Measurements from ENCODE around the gene TRIM41.
A peak's percentile ranks its signal among the peaks of the same experiment; 100 is the strongest.
"Not testable (repeated sequence)": the region's sequence is repeated elsewhere in the genome, so short reads cannot be mapped to it uniquely, and the experiment has no call there.

TRIM41 gene

DNA sequence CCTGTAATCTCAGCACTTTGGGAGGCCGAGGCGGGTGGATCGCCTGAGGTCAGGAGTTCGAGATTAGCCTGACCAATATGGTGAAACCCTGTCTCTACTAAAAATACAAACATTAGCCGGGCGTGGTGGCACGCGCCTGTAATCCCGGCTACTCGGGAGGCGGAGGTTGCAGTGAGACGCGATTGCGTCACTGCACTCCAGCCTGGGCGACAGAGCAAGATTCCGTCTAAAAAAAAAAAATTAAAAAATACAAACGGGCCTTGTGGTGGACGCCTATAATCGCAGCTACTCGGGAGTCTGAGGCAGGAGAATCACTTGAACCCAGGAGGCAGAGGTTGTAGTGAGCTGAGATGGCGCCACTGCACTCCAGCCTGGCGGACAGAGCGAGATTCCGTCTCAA is 14.1 kb upstream of the TRIM41 start:
- not testable (repeated sequence) for FAIRE-seq; DNase-seq (ENCODE audit: extremely low spot score, insufficient read length, low read depth)

DNA sequence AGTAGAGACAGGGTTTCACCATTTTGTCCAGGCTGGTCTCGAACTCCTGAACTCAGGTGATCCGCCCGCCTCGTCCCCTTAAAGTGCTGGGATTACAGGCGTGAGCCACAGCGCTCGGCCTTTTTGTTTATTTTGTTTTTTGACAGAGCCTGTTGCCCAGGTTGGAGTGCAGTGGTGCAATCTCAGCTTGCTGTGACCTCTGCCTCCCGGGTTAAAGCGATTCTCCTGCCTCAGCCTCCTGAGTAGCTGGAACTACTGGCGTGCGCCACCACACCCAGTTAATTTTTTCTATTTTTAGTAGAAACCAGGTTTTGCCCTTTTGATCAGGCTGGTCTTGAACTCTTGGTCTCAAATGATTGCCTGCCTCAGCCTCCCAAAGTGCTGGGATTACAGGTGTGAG is 12.9 kb upstream of the TRIM41 start:
- FAIRE-seq; DNase-seq (ENCODE audit: extremely low spot score, insufficient read length, low read depth): not testable (repeated sequence)

DNA sequence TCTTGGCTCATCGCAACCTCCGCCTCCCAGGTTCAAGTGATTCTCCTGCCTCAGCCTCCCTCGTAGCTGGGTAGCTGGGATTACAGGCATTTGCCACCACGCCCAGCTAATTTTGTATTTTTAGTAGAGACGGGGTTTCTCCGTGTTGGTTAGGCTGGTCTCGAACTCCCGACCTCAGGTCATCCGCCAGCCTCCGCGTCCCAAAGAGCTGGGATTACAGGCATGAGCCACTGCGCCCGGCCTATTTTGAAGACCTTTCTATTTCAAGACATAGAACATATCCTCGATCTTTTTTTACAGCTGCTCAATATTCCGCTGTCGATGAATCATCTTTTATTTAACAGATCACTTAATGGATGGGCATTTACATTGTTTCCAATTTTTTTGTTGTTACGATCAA is 12.4 kb upstream of the TRIM41 start:
- DNase-seq (ENCODE audit: extremely low spot score, insufficient read length, low read depth); FAIRE-seq: not testable (repeated sequence)

DNA sequence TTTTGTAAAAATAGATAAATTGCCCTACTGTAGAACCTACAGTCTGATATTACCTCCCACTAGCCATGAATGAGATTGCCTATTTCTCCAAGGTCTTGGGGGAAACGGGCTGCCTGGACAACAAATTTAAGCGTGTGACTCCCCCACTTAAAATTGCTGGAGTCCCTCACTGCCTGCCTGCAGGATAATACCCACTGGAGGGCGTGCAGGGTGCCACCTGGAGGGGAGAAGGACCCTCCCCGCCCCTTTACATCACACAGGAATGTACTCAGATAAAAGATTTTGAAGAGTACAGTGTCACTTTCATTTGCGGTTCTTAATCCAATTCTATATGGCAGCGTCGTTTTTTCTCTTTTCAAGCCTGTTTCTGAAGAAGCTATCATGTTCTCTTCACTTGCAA is 11.9 kb upstream of the TRIM41 start:
- FAIRE-seq (no peak), DNase-seq (ENCODE audit: extremely low spot score, insufficient read length, low read depth) (no peak)

DNA sequence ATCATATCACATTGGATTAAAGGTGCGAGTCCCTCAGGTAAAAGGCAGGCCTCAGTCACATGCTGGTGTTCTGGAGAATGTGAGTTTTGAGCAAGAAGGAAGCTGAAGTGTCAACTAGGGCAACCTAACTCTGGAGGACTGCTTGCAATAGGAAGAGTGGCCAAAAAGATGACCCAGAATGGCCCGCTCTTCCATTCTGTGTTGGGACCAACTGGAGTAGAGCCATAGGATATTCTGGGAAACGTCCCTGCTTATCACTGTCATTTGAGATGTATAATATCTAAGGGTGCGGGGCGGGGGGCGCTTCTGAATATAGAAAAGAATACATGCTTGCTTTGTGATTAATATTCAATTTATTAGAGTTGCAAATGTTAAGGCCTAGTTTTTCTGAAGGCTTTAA is 11.0 kb upstream of the TRIM41 start:
- FAIRE-seq (no peak), DNase-seq (ENCODE audit: extremely low spot score, insufficient read length, low read depth) (no peak)

DNA sequence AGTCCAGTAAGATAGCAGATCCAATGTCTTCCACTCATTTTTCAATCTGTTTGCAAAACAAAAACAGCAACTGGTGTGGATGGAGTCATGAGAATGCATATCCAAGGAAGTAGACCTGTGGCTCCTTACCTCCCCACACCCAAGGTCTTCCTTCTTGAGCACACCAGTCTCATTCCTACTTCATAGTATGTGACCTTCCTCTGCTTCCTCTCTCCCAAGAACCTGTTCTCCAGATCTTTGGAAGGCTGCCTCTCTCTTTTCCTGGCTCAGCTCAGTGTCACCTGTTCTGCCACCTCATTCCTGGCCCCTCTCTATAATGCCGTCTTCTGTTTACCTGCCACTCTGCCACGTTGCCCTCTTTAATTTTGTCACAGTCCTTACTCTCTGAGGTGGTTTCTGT is 10.1 kb upstream of the TRIM41 start:
- FAIRE-seq (no peak), DNase-seq (ENCODE audit: extremely low spot score, insufficient read length, low read depth) (no peak)

DNA sequence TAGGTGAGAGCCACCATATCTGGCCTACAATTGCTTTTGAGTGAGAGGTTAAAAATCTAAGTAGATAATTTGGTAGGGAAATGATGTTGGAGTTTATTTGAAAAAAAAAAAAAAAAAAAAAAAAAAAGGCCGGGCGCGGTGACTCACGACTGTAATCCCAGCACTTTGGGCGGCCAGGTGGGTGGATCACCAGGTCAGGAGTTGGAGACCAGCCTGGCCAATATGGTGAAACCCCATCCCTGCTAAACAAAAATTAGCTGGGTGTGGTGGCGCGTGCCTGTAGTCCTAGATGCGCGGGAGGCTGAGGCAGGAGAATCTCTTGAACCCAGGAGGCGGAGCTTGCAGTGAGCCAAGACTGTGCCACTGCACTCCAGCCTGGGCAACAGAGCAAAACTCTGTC is 8.8 kb upstream of the TRIM41 start:
- FAIRE-seq; DNase-seq (ENCODE audit: extremely low spot score, insufficient read length, low read depth): not testable (repeated sequence)

DNA sequence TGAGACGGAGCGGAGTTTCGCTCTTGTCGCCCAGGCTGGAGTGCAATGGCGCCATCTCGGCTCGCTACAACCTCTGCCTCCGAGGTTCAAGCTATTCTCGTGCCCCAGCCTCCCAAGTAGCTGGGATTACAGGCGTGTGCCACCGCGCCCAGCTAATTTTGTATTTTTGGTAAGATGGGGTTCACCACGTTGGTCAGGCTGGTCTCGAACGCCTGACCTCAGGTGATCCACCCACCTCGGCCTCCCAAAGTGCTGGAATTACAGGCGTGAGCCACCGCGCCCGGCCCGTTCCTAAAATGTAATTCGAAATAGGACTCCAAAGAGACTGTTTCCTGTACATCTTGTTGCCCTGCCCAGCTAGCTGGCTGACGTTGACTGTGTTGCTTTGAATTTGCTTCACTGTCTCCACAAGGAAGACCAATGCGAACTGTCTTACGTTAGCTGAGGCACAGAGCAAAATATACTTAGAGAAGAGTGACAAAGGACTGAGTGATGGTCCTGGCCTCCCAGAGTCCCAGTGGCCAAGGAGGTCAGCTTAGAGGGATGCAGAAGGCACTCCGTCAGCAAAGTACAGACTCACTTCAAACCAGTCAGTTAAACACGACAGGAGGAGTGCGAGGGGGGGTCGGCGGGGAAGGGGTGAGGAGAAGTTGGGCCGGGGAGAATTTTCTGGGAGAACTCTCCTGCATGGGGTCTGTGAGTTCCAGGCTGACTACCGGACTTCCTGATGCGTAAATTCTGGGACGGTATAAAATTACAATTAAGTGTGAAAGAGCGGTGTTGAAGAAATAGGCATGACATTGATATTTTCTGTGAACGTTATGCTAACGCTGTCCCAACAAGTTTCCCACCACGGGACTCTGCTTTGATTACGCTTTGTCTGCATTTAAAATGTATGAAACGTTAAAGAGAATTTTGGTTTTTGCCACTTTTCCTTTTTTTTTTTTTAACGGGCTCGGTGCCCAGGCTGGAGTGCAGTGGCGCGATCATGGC is 6.8 kb upstream of the TRIM41 start:
- FAIRE-seq (no peak), DNase-seq (ENCODE audit: extremely low spot score, insufficient read length, low read depth) (no peak)

DNA sequence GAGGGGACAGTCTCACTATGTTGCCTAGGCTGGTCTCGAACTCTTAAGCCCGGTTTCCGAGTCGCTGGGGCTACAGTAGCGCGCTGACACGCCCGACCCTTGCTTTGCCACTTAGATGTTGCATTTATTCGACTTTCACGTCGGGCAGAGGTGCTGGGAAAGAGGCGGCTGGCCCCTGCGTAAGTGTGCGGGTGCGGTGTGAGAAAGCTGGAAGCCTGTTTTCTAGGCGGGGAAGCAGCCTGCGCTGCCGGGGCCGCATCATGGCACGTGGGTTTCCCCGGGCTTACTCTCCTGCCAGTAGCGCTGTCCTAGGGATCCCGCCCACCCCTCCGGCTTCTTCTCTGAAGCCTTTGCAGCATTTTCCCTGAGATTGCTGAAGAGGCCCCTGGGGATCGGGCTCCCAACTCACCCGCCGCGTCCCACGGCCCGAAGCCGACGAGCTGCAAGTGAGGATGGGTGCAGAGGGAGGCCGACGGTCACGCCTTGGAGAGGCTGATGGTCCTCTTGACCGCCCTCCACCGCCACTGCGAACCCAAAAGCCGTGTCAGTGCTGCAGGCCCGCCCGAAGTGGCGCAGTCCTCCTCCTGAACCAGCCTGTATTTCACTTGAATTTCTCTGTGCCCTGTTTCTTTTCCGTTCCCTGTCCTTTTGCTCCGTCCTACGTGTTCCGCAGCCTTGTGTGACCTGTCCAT is 5.8 kb upstream of the TRIM41 start:
- FAIRE-seq, result peak; percentile 51
- DNase-seq (ENCODE audit: extremely low spot score, insufficient read length, low read depth), result no peak

DNA sequence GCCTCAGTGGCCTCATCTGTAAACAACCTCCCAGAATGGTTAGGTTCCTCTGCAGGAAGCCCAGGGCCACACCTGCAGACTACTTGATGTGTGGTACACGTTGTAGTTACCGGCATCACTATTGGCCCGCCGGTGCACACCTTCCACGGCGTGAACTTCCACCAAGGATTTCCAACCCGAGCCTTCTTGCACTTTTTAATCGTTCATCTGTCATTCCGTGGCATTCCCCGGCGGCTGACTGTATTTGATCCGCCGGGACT is 5.3 kb upstream of the TRIM41 start:
- no peak for FAIRE-seq
- no peak for DNase-seq (ENCODE audit: extremely low spot score, insufficient read length, low read depth)

DNA sequence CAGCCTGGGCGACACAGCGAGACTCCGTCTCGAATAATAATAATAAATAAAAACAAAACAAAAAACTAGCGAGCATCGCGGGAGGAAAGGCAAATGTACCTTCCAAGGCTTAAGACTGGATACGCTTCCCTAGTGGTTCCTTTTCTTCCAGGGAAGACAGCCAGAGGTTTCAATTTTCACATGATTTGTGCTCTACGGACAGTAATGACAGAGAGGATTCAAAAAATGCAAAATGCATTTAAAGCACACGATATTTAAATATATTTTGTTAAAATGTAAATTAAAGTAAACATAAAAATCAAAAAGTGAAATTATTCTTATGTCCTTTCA is 4.3 kb upstream of the TRIM41 start:
- no peak for FAIRE-seq
- DNase-seq (ENCODE audit: extremely low spot score, insufficient read length, low read depth), result no peak

DNA sequence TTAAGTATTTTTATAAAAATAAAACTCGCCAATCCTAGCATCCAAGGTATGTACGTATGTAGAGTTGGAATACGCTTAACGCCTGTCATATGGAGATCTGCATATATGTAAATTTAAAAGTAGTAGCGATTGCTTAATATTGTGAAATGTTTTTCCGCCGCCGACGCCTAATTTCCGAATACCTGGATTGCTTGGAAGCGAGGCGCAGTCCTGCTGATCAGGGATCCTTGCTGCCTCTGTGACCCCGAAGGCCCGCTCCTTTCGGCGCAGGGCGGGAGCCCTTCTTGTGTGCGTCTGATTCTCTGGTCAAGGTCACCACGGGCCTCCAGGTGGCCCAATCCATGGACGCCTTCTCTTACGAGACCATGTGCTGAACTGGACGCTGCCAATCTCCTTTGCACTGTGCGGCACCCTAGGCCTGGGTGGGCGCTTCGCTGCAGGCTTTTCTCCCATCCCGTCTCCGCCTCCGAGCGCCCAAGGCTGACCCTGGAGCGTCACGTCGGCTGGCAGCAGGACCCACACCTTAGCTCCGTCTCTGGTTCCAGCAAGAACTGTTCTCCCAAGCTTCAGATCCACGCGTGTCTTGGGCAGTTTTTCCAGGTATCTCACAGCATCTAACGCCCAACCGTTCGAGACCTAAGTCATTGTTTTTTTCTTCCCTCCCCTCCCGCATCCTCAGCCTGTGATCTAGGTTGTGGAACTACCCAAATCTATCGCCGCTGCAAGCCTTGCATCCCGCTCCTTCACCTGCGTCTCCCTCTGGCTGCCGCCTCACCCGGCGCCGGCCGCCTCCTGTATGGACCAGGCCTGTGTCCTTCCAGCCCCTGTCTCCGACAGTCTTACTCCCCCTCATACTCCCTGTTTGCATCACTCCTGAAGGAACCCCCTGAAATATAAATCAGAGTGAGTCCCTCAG is 3.6 kb upstream of the TRIM41 start:
- FAIRE-seq, result no peak
- DNase-seq (ENCODE audit: extremely low spot score, insufficient read length, low read depth), result no peak

DNA sequence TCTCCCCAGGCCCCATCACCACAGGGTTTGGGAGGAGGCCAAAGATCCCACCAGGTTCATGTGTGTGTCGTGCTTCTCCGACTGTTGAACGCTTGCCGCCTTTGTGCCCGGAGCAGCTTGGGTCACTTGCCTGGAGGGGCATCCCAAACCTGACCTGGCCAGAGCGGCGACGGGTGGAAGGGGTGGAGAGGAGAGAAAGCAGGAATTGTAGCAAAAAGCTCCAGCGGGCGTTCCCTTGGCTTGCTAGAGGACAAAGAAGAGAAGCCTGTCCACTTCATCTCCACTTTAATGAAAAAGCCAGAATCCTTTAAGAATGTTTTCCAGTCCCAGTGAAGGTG is 2.9 kb upstream of the TRIM41 start:
- DNase-seq (ENCODE audit: extremely low spot score, insufficient read length, low read depth) (no peak), FAIRE-seq (no peak)

DNA sequence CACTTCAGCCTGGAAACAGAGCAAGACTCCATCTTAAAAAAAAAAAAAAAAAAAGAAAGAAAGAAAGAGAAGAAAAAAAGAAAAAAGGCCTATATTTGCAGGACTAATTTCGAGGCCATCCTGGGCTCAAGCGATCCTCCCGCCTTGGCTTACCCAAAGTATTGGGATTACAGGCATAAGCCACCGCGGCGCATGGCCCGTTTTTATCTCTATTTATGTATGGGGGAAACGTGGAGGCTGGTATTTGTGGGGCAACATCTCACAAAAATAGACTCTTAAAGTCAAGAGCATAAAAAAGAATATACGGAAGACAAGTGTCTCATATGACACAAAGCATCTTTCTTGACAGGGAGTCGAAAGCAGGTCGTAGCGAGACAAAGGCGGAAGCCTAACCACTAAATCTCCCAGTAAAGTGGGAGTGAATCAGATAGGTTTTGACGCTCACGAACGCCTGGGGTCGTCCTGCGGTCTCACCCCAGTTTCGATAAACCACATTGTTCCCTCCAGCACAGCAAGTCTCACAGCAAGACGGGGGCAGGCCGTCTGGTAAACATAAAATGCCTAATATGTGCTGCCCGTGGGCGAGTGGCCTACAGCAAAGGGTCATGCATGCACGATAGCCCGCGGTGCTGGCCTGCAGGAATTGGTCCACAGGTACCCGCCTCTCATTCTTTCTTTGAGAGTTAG is 1.8 kb upstream of the TRIM41 start:
- DNase-seq (ENCODE audit: extremely low spot score, insufficient read length, low read depth) (no peak), FAIRE-seq (no peak)

DNA sequence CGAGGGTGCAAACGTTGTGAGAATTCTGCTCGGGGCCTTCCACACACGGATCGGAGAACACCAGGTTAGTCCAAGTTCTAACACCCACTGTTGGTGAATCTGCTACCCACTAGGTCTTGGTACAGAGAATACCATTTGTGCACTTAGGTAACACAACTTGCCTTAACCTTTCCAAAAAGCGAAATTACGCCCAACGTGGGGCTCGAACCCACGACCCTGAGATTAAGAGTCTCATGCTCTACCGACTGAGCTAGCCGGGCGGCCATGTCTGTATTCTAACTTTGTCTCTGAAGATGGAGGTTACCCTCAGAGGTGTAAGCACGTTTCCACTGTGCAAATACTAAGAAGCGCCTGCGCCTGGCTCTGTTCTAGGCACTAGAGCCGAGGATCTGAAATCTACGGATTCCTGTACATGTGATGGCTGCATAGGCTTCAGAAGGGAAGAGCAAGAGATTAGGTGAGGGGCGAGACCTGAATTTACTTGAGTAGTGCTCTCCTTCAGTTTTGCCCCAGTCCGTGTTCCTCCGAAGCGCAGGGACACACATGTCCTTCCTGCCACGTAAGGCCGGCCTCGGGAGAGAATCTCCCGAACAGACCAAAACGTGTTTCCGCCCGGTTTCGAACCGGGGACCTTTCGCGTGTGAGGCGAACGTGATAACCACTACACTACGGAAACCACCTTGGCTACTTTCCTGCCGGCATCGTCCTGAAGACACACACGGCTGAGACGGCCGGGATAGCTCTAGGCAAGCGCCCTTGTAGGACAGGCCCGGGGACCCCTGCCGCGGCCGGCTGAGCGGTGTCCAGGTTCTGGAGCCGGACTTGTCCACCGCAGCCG is 1.1 kb upstream of the TRIM41 start:
- FAIRE-seq (peak; percentile 64), DNase-seq (ENCODE audit: extremely low spot score, insufficient read length, low read depth) (no peak)

DNA sequence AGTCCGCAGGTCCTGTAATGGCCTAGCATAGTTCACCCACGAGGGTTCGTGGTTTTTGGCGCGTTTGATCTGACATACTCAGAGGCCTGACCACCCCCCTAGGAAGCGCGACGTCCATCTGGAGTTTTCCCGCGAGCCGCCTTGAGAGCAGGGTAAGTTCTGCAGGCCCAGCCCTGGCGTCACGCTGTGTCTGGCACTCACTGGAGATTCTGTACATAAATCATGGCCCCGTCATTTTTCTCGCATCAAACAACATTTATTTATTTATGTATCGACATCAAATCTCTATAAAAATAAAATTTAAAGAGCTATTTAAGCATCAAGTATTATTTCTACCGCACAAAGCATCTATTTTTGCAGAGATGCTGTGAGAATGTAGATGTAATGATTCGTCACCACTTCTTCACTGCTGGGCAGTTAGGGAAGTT is 437 bp upstream of the TRIM41 start:
- FAIRE-seq (no peak), DNase-seq (ENCODE audit: extremely low spot score, insufficient read length, low read depth) (no peak)

DNA sequence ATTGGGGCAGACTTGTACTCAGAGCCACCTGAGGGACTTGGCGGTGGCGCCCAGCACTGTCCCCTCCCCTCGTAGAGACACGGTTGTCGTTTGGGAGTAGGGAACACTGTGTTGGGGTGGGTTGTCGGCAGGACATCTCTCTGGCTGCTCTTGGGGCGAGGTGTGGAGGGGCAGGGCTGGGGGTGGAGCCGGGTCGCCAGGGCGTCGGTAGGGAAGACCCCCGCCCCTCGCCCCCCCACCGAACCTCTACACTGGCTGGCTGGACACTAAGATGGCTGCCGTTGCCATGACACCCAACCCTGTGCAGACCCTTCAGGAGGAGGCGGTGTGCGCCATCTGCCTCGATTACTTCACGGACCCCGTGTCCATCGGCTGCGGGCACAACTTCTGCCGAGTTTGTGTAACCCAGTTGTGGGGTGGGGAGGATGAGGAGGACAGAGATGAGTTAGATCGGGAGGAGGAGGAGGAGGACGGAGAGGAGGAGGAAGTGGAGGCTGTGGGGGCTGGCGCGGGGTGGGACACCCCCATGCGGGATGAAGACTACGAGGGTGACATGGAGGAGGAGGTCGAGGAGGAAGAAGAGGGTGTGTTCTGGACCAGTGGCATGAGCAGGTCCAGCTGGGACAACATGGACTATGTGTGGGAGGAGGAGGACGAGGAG is 778 bp downstream of the TRIM41 start:
- no peak for FAIRE-seq

DNA sequence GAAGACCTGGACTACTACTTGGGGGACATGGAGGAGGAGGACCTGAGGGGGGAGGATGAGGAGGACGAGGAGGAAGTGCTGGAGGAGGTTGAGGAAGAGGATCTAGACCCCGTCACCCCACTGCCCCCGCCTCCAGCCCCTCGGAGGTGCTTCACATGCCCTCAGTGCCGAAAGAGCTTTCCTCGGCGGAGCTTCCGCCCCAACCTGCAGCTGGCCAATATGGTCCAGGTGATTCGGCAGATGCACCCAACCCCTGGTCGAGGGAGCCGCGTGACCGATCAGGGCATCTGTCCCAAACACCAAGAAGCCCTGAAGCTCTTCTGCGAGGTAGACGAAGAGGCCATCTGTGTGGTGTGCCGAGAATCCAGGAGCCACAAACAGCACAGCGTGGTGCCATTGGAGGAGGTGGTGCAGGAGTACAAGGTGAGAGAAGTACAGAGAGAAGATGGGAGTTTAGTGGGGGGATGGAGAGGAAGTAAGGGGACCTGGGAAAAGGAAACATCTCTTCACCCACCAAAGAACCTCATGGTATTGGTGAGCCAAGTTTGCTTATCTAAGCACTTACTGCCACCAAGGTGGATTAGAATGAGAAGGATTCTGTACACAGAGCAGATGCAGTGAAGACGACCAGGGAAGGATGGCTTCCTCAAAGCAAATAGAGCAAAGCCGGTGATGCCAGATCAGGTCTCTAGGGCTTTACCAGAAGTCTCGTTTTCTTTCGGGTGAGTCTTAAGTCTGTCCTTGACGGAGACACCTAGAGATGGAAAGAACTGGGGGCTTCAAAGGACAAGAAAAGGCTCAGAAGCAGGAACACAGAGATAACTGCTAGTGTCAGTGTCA is 1.5 kb downstream of the TRIM41 start:
- DNase-seq (ENCODE audit: extremely low spot score, insufficient read length, low read depth), result no peak
- no peak for FAIRE-seq

More for the DNA sequence above, 778 bp downstream of the TRIM41 start:
- no peak for DNase-seq (ENCODE audit: extremely low spot score, insufficient read length, low read depth)
